ENCODE measurements around the gene AP1G2. TPM values are rescaled to one million over a fixed set of nuclear protein-coding genes. Genes with fewer than 3 reads are reported as not detected.
A peak's percentile ranks its signal among the peaks of the same experiment; 100 is the strongest.

The AP1G2 gene
- total RNA-seq, 1 experiment from 2014 or later = 14.9 TPM

GRCh38 chr14:23564181-23564812, 3.3 kb downstream of the AP1G2 start:
- no peak for DNase-seq (ENCODE audit: low read depth, low spot score)
- in situ Hi-C loops (cut with HindIII; ENCODE audit: low pct_unique_long_range_greater_than_20kb, low sequenced_read_pairs) = no loop called here

GRCh38 chr14:23563473-23564180, 4.0 kb downstream of the AP1G2 start:
- in situ Hi-C loops (cut with HindIII; ENCODE audit: low pct_unique_long_range_greater_than_20kb, low sequenced_read_pairs) = no loop called here
- DNase-seq (ENCODE audit: low read depth, low spot score) = no peak

GRCh38 chr14:23562822-23563472, 4.6 kb downstream of the AP1G2 start:
- DNase-seq (ENCODE audit: low read depth, low spot score) = peak; percentile 67
- in situ Hi-C loops (cut with HindIII; ENCODE audit: low pct_unique_long_range_greater_than_20kb, low sequenced_read_pairs) = no loop called here

- no peak for DNase-seq (ENCODE audit: low read depth, low spot score)
- in situ Hi-C loops (cut with HindIII; ENCODE audit: low pct_unique_long_range_greater_than_20kb, low sequenced_read_pairs) = no loop called here
Observed at GRCh38 chr14:23561873-23562821, 5.4 kb downstream of the AP1G2 start.

GRCh38 chr14:23561259-23561658, 6.3 kb downstream of the AP1G2 start:
- DNase-seq (ENCODE audit: low read depth, low spot score) = no peak
- in situ Hi-C loops (cut with HindIII; ENCODE audit: low pct_unique_long_range_greater_than_20kb, low sequenced_read_pairs) = no loop called here

GRCh38 chr14:23559926-23560520, 7.6 kb downstream of the AP1G2 start:
- in situ Hi-C loops (cut with HindIII; ENCODE audit: low pct_unique_long_range_greater_than_20kb, low sequenced_read_pairs) = no loop called here
- DNase-seq (ENCODE audit: low read depth, low spot score) = no peak

GRCh38 chr14:23559010-23559925, 8.3 kb downstream of the AP1G2 start:
- peak; percentile 65 for DNase-seq (ENCODE audit: low read depth, low spot score)
- in situ Hi-C loops (cut with HindIII; ENCODE audit: low pct_unique_long_range_greater_than_20kb, low sequenced_read_pairs) = no loop called here

GRCh38 chr14:23558346-23559009, 9.1 kb downstream of the AP1G2 start:
- in situ Hi-C loops (cut with HindIII; ENCODE audit: low pct_unique_long_range_greater_than_20kb, low sequenced_read_pairs) = no loop called here
- DNase-seq (ENCODE audit: low read depth, low spot score) = no peak

- no peak for DNase-seq (ENCODE audit: low read depth, low spot score)
- in situ Hi-C loops (cut with HindIII; ENCODE audit: low pct_unique_long_range_greater_than_20kb, low sequenced_read_pairs) = no loop called here
Observed at GRCh38 chr14:23557946-23558345, 9.6 kb downstream of the AP1G2 start.

GRCh38 chr14:23557521-23557920, 10.1 kb downstream of the AP1G2 start:
- in situ Hi-C loops (cut with HindIII; ENCODE audit: low pct_unique_long_range_greater_than_20kb, low sequenced_read_pairs) = no loop called here
- DNase-seq (ENCODE audit: low read depth, low spot score) = no peak

- in situ Hi-C loops (cut with HindIII; ENCODE audit: low pct_unique_long_range_greater_than_20kb, low sequenced_read_pairs) = no loop called here
Observed at GRCh38 chr14:23556700-23557440, 10.7 kb downstream of the AP1G2 start.

GRCh38 chr14:23555882-23556699, 11.5 kb downstream of the AP1G2 start, which contains the start of gene THTPA:
THTPA (plus strand) TSS chr14:23556271; CDS start chr14:23556758, 487 bp downstream.
- DNase-seq (ENCODE audit: low read depth, low spot score) = peak; percentile 92
- in situ Hi-C loops (cut with HindIII; ENCODE audit: low pct_unique_long_range_greater_than_20kb, low sequenced_read_pairs) = no loop called here

More at GRCh38 chr14:23556700-23557440, 10.7 kb downstream of the AP1G2 start:
- DNase-seq (ENCODE audit: low read depth, low spot score) = no peak

- in situ Hi-C loops (cut with HindIII; ENCODE audit: low pct_unique_long_range_greater_than_20kb, low sequenced_read_pairs) = no loop called here
- DNase-seq (ENCODE audit: low read depth, low spot score) = no peak
Observed at GRCh38 chr14:23555533-23555881, 12.1 kb downstream of the AP1G2 start.

- in situ Hi-C loops (cut with HindIII; ENCODE audit: low pct_unique_long_range_greater_than_20kb, low sequenced_read_pairs) = no loop called here
- peak; percentile 75 for DNase-seq (ENCODE audit: low read depth, low spot score)
Observed at GRCh38 chr14:23551266-23552028, 16.1 kb downstream of the AP1G2 start, which contains the start of gene ZFHX2. ZFHX2 (minus strand) TSS chr14:23551765; CDS start chr14:23535325, 16,440 bp downstream.

All from SK-MEL-5 (cell line).